ENCODE measurements around the gene TUBA3E. TPM values are rescaled to one million over a fixed set of nuclear protein-coding genes. Genes with fewer than 3 reads are reported as not detected.

TUBA3E gene
- total and polyA plus RNA-seq, 9 of the 15 experiments (the other 6 are each of a cell fraction or from before 2014, with no cell fraction given) = 0.09 to 0.30 (median 0.13) TPM; not detected in 3

DNA sequence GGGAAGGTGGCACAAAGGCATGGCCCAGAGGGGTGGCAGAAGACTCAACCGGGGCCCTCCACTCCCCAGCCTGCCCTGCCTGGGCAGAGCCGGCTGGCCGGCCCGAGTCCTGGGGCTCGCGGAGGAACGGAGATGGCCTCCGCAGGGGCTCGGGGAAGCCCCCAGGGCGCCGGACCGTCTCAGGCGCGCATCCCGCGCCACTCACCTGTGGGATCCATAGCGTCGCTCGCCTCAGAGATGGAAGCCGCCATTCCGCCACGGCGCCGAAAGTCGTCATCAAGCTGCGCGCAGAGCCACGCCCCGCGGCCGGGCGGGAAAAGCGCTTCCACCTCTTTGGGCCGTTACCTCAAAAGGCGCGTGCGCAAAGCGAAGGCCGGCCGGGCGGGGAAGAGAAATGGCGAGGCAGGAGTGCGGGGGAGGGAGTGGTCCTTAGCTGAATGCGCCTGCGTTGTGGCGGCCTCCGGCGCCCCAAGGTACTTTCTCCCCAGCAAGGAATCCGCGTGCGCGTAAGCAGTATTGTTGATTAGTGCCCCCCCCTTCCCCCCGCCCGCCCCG, 16.8 kb downstream of the TUBA3E start, which contains the start of gene SMPD4 (continued):
- no peak for TF ChIP-seq ESRRA (IDR thresholded peaks at IDR 0.05; ENCODE audit: borderline replicate concordance, low read depth)
- TF ChIP-seq ZSCAN29 (IDR thresholded peaks at IDR 0.05) = no peak
- no peak for TF ChIP-seq ILK (tag; IDR thresholded peaks at IDR 0.05; ENCODE audit: borderline replicate concordance, low read depth)
- no peak for TF ChIP-seq POLR3G (IDR thresholded peaks at IDR 0.05; ENCODE audit: extremely low read depth, insufficient read length, insufficient replicate concordance)
- TF ChIP-seq CREB1 (IDR thresholded peaks at IDR 0.05) = peak; percentile 97
- TF ChIP-seq CREB1 (CRISPR knock-in tag; IDR thresholded peaks at IDR 0.05) = peak; percentile 97
- no peak for TF ChIP-seq ZKSCAN3 (CRISPR knock-in tag; IDR thresholded peaks at IDR 0.05)
- no peak for TF ChIP-seq CBFB (CRISPR knock-in tag; IDR thresholded peaks at IDR 0.05)
- TF ChIP-seq, protein P1, sequence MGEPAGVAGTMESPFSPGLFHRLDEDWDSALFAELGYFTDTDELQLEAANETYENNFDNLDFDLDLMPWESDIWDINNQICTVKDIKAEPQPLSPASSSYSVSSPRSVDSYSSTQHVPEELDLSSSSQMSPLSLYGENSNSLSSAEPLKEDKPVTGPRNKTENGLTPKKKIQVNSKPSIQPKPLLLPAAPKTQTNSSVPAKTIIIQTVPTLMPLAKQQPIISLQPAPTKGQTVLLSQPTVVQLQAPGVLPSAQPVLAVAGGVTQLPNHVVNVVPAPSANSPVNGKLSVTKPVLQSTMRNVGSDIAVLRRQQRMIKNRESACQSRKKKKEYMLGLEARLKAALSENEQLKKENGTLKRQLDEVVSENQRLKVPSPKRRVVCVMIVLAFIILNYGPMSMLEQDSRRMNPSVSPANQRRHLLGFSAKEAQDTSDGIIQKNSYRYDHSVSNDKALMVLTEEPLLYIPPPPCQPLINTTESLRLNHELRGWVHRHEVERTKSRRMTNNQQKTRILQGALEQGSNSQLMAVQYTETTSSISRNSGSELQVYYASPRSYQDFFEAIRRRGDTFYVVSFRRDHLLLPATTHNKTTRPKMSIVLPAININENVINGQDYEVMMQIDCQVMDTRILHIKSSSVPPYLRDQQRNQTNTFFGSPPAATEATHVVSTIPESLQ (CRISPR knock-in tag; IDR thresholded peaks at IDR 0.05) = no peak
- TF ChIP-seq SRSF7 (optimal IDR thresholded peaks at IDR 0.05; ENCODE audit: low read depth, low read length) = no peak
- TF ChIP-seq, protein P2, sequence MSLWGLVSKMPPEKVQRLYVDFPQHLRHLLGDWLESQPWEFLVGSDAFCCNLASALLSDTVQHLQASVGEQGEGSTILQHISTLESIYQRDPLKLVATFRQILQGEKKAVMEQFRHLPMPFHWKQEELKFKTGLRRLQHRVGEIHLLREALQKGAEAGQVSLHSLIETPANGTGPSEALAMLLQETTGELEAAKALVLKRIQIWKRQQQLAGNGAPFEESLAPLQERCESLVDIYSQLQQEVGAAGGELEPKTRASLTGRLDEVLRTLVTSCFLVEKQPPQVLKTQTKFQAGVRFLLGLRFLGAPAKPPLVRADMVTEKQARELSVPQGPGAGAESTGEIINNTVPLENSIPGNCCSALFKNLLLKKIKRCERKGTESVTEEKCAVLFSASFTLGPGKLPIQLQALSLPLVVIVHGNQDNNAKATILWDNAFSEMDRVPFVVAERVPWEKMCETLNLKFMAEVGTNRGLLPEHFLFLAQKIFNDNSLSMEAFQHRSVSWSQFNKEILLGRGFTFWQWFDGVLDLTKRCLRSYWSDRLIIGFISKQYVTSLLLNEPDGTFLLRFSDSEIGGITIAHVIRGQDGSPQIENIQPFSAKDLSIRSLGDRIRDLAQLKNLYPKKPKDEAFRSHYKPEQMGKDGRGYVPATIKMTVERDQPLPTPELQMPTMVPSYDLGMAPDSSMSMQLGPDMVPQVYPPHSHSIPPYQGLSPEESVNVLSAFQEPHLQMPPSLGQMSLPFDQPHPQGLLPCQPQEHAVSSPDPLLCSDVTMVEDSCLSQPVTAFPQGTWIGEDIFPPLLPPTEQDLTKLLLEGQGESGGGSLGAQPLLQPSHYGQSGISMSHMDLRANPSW (CRISPR knock-in tag; IDR thresholded peaks at IDR 0.05) = no peak
- TF ChIP-seq MXI1 (IDR thresholded peaks at IDR 0.05; ENCODE audit: low read depth, low read length) = peak; percentile 43; the same call in 1 of the 2 replicates
- TF ChIP-seq XRCC5 (IDR thresholded peaks at IDR 0.05; ENCODE audit: low read depth, low read length) = no peak
- TF ChIP-seq RBM22 (IDR thresholded peaks at IDR 0.05; ENCODE audit: low read depth, low read length, poor library complexity, severe bottlenecking) = no peak
- TF ChIP-seq, protein P3, sequence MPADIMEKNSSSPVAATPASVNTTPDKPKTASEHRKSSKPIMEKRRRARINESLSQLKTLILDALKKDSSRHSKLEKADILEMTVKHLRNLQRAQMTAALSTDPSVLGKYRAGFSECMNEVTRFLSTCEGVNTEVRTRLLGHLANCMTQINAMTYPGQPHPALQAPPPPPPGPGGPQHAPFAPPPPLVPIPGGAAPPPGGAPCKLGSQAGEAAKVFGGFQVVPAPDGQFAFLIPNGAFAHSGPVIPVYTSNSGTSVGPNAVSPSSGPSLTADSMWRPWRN (IDR thresholded peaks at IDR 0.05; ENCODE audit: low read depth) = no peak
- no peak for TF ChIP-seq ZNF197 (CRISPR knock-in tag; IDR thresholded peaks at IDR 0.05; ENCODE audit: low read depth)
- TF ChIP-seq YBX1 (IDR thresholded peaks at IDR 0.05) = no peak
- TF ChIP-seq SP2 (IDR thresholded peaks at IDR 0.05; ENCODE audit: extremely low read depth, low read depth, low read length, poor library complexity, severe bottlenecking) = no peak
- no peak for TF ChIP-seq GABPB2 (CRISPR knock-in tag; conservative IDR thresholded peaks at IDR 0.05)
- TF ChIP-seq MEF2A (IDR thresholded peaks at IDR 0.05; ENCODE audit: control insufficient read depth, low read depth, low read length) = no peak
- no peak for TF ChIP-seq ESRRB (CRISPR knock-in tag; IDR thresholded peaks at IDR 0.05; ENCODE audit: borderline replicate concordance)

Data from K562 (cell line).